K562 (cell line): ENCODE data around the gene NRN1L.

Source experiments
- CTCF ChIP-seq, 3 experiments: IDR thresholded peaks in 2 of 3; conservative IDR thresholded peaks in 1 of 3; 2 replicates each; pipeline ENCODE4 v1.5.1; 2011 to 2012; ENCODE audit warnings: low read length in 3 of 3, mild to moderate bottlenecking in 3 of 3, control low read depth in 2 of 3, improper control_type of control experiment in 1 of 3, inconsistent platforms in 1 of 3, low read depth in 1 of 3, mixed read lengths in 1 of 3, moderate library complexity in 1 of 3; ENCODE audit not compliant: insufficient read depth in 2 of 3
- ELF1 ChIP-seq: fragments of 200-800 bp; sonication (Bioruptor generic); IDR thresholded peaks from 2 replicates; pipeline ENCODE4 v1.6.1; 2016; ENCODE audit warnings: missing genetic modification characterization, missing compliant biosample characterization
- EZH2 ChIP-seq: IDR thresholded peaks from 2 replicates; pipeline ENCODE4 v1.6.1; 2012; ENCODE audit warnings: low read depth, mild to moderate bottlenecking, inconsistent platforms, low read length, borderline replicate concordance
- HCFC1 ChIP-seq: IDR thresholded peaks from 2 replicates; pipeline ENCODE4 v1.6.1; 2012; ENCODE audit warnings: low read depth, low read length, improper control_type of control experiment
- NFIC ChIP-seq: fragments of 450-650 bp; IDR thresholded peaks from 2 replicates; pipeline ENCODE4 v1.6.1; 2017; ENCODE audit warnings: mild to moderate bottlenecking, inconsistent platforms
- POLR2A ChIP-seq: fragments of 450-650 bp; conservative IDR thresholded peaks from 2 replicates; pipeline ENCODE4 v1.6.1; 2016
- RBM17 ChIP-seq: fragments of 200-400 bp; formaldehyde crosslinking; IDR thresholded peaks from 2 replicates; pipeline ENCODE4 v1.6.1; 2017; ENCODE audit warnings: low read depth, mild to moderate bottlenecking, low read length, borderline replicate concordance
- RNF2 ChIP-seq: sonication (generic); IDR thresholded peaks from 2 replicates; pipeline ENCODE4 v1.6.1; 2016
- SIN3A ChIP-seq, 2 experiments: fragments of 150-350 bp in 1 of 2; IDR thresholded peaks; 2 replicates each; pipeline ENCODE4 v1.6.1; 2011 to 2016; ENCODE audit warnings: borderline replicate concordance in 2 of 2, low read depth in 2 of 2, low read length in 2 of 2, mild to moderate bottlenecking in 2 of 2, moderate library complexity in 2 of 2; ENCODE audit not compliant: control insufficient read depth in 1 of 2
- SREBF2 ChIP-seq: sonication (generic); formaldehyde crosslinking; IDR thresholded peaks from 2 replicates; pipeline ENCODE4 v1.4.0; 2020; ENCODE audit warnings: mild to moderate bottlenecking, missing genetic modification reagents
- TBL1XR1 ChIP-seq, 2 experiments: IDR thresholded peaks; 2 replicates each; pipeline ENCODE4 v1.6.1; 2012; ENCODE audit warnings: improper control_type of control experiment in 2 of 2, low read length in 2 of 2, mild to moderate bottlenecking in 1 of 2
- USF1 ChIP-seq: sonication (generic); formaldehyde crosslinking; IDR thresholded peaks from 2 replicates; pipeline ENCODE4 v1.9.0; 2022; ENCODE audit warnings: mild to moderate bottlenecking, missing genetic modification reagents
- ZBTB12 ChIP-seq: fragments of 250-450 bp; sonication (Bioruptor Pico); IDR thresholded peaks from 2 replicates; pipeline ENCODE4 v1.4.0; 2020

DNA sequence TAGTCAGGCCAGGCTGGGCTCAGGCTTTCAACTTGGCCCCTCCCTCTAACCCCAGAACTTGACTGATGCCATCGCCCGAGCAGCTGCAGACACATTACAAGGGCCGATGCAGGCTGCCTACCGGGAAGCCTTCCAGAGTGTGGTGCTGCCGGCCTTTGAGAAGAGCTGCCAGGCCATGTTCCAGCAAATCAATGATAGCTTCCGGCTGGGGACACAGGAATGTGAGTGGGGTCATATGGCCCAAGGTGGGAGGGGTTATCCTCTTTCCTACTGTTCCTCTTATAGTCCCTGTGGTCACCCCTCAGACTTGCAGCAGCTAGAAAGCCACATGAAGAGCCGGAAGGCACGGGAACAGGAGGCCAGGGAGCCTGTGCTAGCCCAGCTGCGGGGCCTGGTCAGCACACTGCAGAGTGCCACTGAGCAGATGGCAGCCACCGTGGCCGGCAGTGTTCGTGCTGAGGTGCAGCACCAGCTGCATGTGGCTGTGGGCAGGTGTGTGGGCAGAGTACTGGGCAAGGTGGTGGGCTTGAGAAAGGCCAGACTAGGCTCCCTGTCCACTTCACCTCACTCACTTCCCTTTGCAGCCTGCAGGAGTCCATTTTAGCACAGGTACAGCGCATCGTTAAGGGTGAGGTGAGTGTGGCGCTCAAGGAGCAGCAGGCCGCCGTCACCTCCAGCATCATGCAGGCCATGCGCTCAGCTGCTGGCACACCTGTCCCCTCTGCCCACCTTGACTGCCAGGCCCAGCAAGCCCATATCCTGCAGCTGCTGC lies 2.1 kb upstream of the NRN1L start:
- TF ChIP-seq TBL1XR1 (IDR thresholded peaks at IDR 0.05; ENCODE audit: low read length in 2 of 2) (no peak), CTCF (IDR thresholded peaks at IDR 0.05 in 2 of 3, conservative IDR thresholded peaks at IDR 0.05 in 1 of 3; ENCODE audit: insufficient read depth in 2 of 3, low read depth in 1 of 3, low read length in 3 of 3) (no peak), RNF2 (no peak), RBM17 (no peak), ELF1 (tag) (no peak), NFIC (no peak), POLR2A (no peak), ZBTB12 (no peak), USF1 (no peak), HCFC1 (no peak), SREBF2 (CRISPR knock-in tag) (no peak), SIN3A (IDR thresholded peaks at IDR 0.05; ENCODE audit: borderline replicate concordance in 2 of 2, control insufficient read depth in 1 of 2, low read depth in 2 of 2, low read length in 2 of 2) (no peak), EZH2 (no peak)
